Hepatocyte (in vitro differentiated cells): Measurements from ENCODE around the gene MYZAP.

Experiments used
- EZH2 ChIP-seq: fragments of 200-600 bp; sonication (generic); IDR thresholded peaks from 2 replicates; pipeline ENCODE4 v1.6.1; 2016; ENCODE audit warnings: antibody characterized with exemption, mild to moderate bottlenecking, borderline replicate concordance
- EZH2phosphoT487 ChIP-seq: fragments of 200-600 bp; sonication (generic); IDR thresholded peaks from one replicate; pipeline ENCODE4 v1.6.1; 2018; ENCODE audit warnings: antibody characterized with exemption, mild to moderate bottlenecking, low read depth, moderate library complexity; ENCODE audit not compliant: unreplicated experiment, severe bottlenecking
- TF ChIP-seq, protein P1 (sequence below): fragments of 200-600 bp; sonication (generic); IDR thresholded peaks from 2 replicates; pipeline ENCODE4 v1.5.1; 2016; ENCODE audit warnings: antibody characterized with exemption, mild to moderate bottlenecking; ENCODE audit not compliant: poor library complexity

DNA sequence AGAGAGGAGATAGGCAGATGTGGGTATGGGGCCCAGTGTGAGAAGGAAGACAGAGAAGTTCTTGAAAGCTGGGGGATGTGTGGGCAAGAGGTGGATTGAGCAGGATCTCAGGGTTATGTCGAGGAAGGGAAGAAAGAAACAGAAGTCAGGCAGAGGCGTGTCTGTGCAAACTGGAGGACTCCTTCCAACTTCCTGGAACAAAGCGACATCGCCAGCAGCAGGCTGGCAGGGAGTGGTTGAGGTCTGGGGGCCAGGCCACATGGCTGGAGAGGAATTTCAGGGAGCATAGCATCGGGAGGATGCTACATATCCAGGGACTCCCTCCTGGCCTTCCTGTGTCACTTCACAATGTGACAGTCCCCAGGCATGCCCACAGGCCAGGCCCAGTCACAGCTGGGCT, 42.9 kb upstream of the MYZAP start:
- TF ChIP-seq, protein P1, sequence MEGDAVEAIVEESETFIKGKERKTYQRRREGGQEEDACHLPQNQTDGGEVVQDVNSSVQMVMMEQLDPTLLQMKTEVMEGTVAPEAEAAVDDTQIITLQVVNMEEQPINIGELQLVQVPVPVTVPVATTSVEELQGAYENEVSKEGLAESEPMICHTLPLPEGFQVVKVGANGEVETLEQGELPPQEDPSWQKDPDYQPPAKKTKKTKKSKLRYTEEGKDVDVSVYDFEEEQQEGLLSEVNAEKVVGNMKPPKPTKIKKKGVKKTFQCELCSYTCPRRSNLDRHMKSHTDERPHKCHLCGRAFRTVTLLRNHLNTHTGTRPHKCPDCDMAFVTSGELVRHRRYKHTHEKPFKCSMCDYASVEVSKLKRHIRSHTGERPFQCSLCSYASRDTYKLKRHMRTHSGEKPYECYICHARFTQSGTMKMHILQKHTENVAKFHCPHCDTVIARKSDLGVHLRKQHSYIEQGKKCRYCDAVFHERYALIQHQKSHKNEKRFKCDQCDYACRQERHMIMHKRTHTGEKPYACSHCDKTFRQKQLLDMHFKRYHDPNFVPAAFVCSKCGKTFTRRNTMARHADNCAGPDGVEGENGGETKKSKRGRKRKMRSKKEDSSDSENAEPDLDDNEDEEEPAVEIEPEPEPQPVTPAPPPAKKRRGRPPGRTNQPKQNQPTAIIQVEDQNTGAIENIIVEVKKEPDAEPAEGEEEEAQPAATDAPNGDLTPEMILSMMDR = no peak
- no peak for TF ChIP-seq EZH2
- no peak for TF ChIP-seq EZH2phosphoT487
